GM23338 (cell line): Measurements from ENCODE around the gene BAIAP2. TPM values are rescaled to one million over a fixed set of nuclear protein-coding genes. Genes with fewer than 3 reads are reported as not detected.

Experiments used
- ATAC-seq: fragments of 200-7000 bp; cut with Tn5 transposase; 3 replicates; pipeline ENCODE4 v1.9.1; 2020
- DNase-seq: peaks from one replicate; pipeline ENCODE4 v3.0.0-alpha.2; 2015; ENCODE audit warnings: low spot score
- H2AFZ ChIP-seq: fragments of 200-600 bp; sonication (generic); 2 replicates; pipeline ENCODE4 v1.8.0; 2016; ENCODE audit warnings: antibody characterized with exemption, mild to moderate bottlenecking, moderate library complexity
- H3F3A ChIP-seq: fragments of 200-600 bp; sonication (generic); replicated peaks from 2 replicates; pipeline ENCODE4 v1.8.0; 2017; ENCODE audit warnings: antibody characterized with exemption, mixed run types, low read depth
- H3K27ac ChIP-seq: fragments of 200-600 bp; sonication (generic); 2 replicates; pipeline ENCODE4 v1.6.1; 2016; ENCODE audit warnings: low read depth
- H3K27me3 ChIP-seq: fragments of 200-600 bp; sonication (generic); 2 replicates; pipeline ENCODE4 v1.8.0; 2016; ENCODE audit warnings: mild to moderate bottlenecking, mixed run types, moderate library complexity; ENCODE audit not compliant: insufficient read depth
- H3K36me3 ChIP-seq: fragments of 200-600 bp; sonication (generic); 2 replicates; pipeline ENCODE4 v1.8.0; 2016; ENCODE audit warnings: mild to moderate bottlenecking; ENCODE audit not compliant: insufficient read depth
- H3K4me1 ChIP-seq: fragments of 200-600 bp; sonication (generic); 2 replicates; pipeline ENCODE4 v1.8.0; 2016; ENCODE audit warnings: mild to moderate bottlenecking, moderate library complexity; ENCODE audit not compliant: insufficient read depth
- H3K4me2 ChIP-seq: fragments of 200-600 bp; sonication (generic); 2 replicates; pipeline ENCODE4 v1.7.1; 2017; ENCODE audit warnings: mixed run types
- H3K4me3 ChIP-seq: fragments of 200-600 bp; sonication (generic); 2 replicates; pipeline ENCODE4 v1.6.1; 2016; ENCODE audit warnings: mixed run types
- H3K79me2 ChIP-seq: fragments of 200-600 bp; sonication (generic); replicated peaks from 2 replicates; pipeline ENCODE4 v1.8.0; 2017; ENCODE audit warnings: mild to moderate bottlenecking; ENCODE audit not compliant: insufficient read depth
- H3K9me2 ChIP-seq: fragments of 200-600 bp; sonication (generic); 2 replicates; pipeline ENCODE4 v1.8.0; 2017; ENCODE audit not compliant: insufficient read depth
- H4K20me1 ChIP-seq: fragments of 200-600 bp; sonication (generic); replicated peaks from 2 replicates; pipeline ENCODE4 v1.8.0; 2017; ENCODE audit warnings: mild to moderate bottlenecking; ENCODE audit not compliant: insufficient read depth
- H3K27ac Mint-ChIP-seq: 2 replicates; pipeline ENCODE4 v1.8.0; 2020; ENCODE audit warnings: inconsistent platforms, mild to moderate bottlenecking, moderate library complexity, mixed read lengths
- H3K27me3 Mint-ChIP-seq: 3 replicates; pipeline ENCODE4 v1.8.0; 2022; ENCODE audit warnings: low read depth, mild to moderate bottlenecking, moderate library complexity, mixed read lengths, inconsistent platforms; ENCODE audit not compliant: insufficient read depth, poor library complexity
- H3K36me3 Mint-ChIP-seq: 3 replicates; pipeline ENCODE4 v1.8.0; 2021; ENCODE audit warnings: low read depth, mild to moderate bottlenecking, inconsistent platforms, moderate library complexity, mixed read lengths
- H3K4me1 Mint-ChIP-seq: 3 replicates; pipeline ENCODE4 v1.8.0; 2020; ENCODE audit warnings: mild to moderate bottlenecking, inconsistent platforms, mixed read lengths
- H3K4me3 Mint-ChIP-seq: 3 replicates; pipeline ENCODE4 v1.8.0; 2021; ENCODE audit warnings: moderate library complexity, mild to moderate bottlenecking, inconsistent platforms, mixed read lengths
- H3K9me3 Mint-ChIP-seq: 3 replicates; pipeline ENCODE4 v1.8.0; 2020; ENCODE audit warnings: moderate library complexity, mild to moderate bottlenecking, inconsistent platforms, mixed read lengths
- STAT1 ChIP-seq: IDR thresholded peaks from one replicate; pipeline ENCODE4 v1.6.1; 2016; ENCODE audit warnings: antibody characterized with exemption; ENCODE audit not compliant: unreplicated experiment
- polyA plus RNA-seq: library from polyadenylated mRNA; unstranded; fragments of >200 nt; fragmentation: Nextera tagmentation; extraction: Ambion mirVana; gene quantifications from 2 replicates; pipeline ENCODE4 v1.2.1, GENCODE V29; 2016
- total RNA-seq: library from RNA; depleted of rRNA; stranded (reverse); fragments of >200 nt; shearing (Covaris generic); gene quantifications from 2 replicates; pipeline ENCODE4 v1.2.3, GENCODE V29; 2014
- TF ChIP-seq, protein P1 (sequence below), 2 experiments: fragments of 200-600 bp in 1 of 2; sonication (generic) in 1 of 2; conservative IDR thresholded peaks; 2 replicates each; pipeline versions ENCODE4 v1.5.1 to v1.6.1; 2016 to 2017; ENCODE audit warnings: antibody characterized with exemption in 2 of 2, low read depth in 2 of 2, mild to moderate bottlenecking in 2 of 2, moderate library complexity in 1 of 2
- TF ChIP-seq, protein P2 (sequence below): IDR thresholded peaks from one replicate; pipeline ENCODE4 v1.6.1; 2018; ENCODE audit warnings: antibody characterized with exemption; ENCODE audit not compliant: unreplicated experiment

The BAIAP2 gene
- total and polyA plus RNA-seq, 2 experiments from 2014 or later = 21.7 to 22.7 TPM

- no peak overlapping the region for H3K4me3 Mint-ChIP-seq
- Histone ChIP-seq H3K36me3 (no peaks in the 10 kb centered on the region), H4K20me1 (no peaks in the 10 kb centered on the region), H3K4me1 (peaks cover 4% of the 10 kb centered on the region; the same call in 1 of the 2 replicates), H2AFZ (no peak overlapping the region), H3K9me2 (no peaks in the 10 kb centered on the region), H3F3A (0 out of 2 replicates have a peak, but pooled peaks cover 6% of the 10 kb centered on the region), H3K27ac (no peak overlapping the region), H3K4me2 (no peak overlapping the region), H3K4me3 (no peak overlapping the region), H3K79me2 (no peaks in the 10 kb centered on the region; the same call in 1 of the 2 replicates), H3K27me3 (peaks cover 4% of the 10 kb centered on the region; the same call in 1 of the 2 replicates)
- ATAC-seq (no peak), DNase-seq (no peak)
- TF ChIP-seq STAT1 = no peak
- TF ChIP-seq, protein P1, sequence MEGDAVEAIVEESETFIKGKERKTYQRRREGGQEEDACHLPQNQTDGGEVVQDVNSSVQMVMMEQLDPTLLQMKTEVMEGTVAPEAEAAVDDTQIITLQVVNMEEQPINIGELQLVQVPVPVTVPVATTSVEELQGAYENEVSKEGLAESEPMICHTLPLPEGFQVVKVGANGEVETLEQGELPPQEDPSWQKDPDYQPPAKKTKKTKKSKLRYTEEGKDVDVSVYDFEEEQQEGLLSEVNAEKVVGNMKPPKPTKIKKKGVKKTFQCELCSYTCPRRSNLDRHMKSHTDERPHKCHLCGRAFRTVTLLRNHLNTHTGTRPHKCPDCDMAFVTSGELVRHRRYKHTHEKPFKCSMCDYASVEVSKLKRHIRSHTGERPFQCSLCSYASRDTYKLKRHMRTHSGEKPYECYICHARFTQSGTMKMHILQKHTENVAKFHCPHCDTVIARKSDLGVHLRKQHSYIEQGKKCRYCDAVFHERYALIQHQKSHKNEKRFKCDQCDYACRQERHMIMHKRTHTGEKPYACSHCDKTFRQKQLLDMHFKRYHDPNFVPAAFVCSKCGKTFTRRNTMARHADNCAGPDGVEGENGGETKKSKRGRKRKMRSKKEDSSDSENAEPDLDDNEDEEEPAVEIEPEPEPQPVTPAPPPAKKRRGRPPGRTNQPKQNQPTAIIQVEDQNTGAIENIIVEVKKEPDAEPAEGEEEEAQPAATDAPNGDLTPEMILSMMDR (conservative IDR thresholded peaks at IDR 0.05; ENCODE audit: low read depth in 2 of 2) = peak in 1 of 2 experiments; percentile 20; a peak in 1 of 4 replicates
- H3K27me3 Mint-ChIP-seq = peaks cover 8% of the 10 kb centered on the region
- H3K27ac Mint-ChIP-seq = no peak overlapping the region
- H3K9me3 Mint-ChIP-seq = no peaks in the 10 kb centered on the region
- peaks cover 6% of the 10 kb centered on the region; the same call in 2 of the 3 replicates for H3K4me1 Mint-ChIP-seq
- H3K36me3 Mint-ChIP-seq = peaks cover 8% of the 10 kb centered on the region; the same call in 1 of the 3 replicates
These were observed 38.3 kb upstream of the BAIAP2 start for GRCh38 chr17:80996422-80997305.

GRCh38 chr17:80997424-80998117 is 37.4 kb upstream of the BAIAP2 start:
- Histone ChIP-seq H3K27me3 (peaks cover 3% of the 10 kb centered on the region; the same call in 1 of the 2 replicates), H3K4me3 (no peak overlapping the region), H3K36me3 (no peaks in the 10 kb centered on the region), H4K20me1 (no peaks in the 10 kb centered on the region), H3K9me2 (no peaks in the 10 kb centered on the region), H3F3A (0 out of 2 replicates have a peak, but pooled peaks cover 3% of the 10 kb centered on the region), H2AFZ (no peak overlapping the region), H3K4me2 (no peak overlapping the region), H3K27ac (no peak overlapping the region), H3K4me1 (peaks cover 4% of the 10 kb centered on the region; the same call in 1 of the 2 replicates), H3K79me2 (no peaks in the 10 kb centered on the region; the same call in 1 of the 2 replicates)
- Mint-ChIP-seq H3K36me3 (peaks cover 8% of the 10 kb centered on the region; the same call in 1 of the 3 replicates), H3K4me1 (peaks cover 6% of the 10 kb centered on the region; the same call in 2 of the 3 replicates), H3K4me3 (no peak overlapping the region), H3K27ac (no peak overlapping the region), H3K27me3 (peaks cover 10% of the 10 kb centered on the region), H3K9me3 (no peaks in the 10 kb centered on the region)
- TF ChIP-seq, protein P2, sequence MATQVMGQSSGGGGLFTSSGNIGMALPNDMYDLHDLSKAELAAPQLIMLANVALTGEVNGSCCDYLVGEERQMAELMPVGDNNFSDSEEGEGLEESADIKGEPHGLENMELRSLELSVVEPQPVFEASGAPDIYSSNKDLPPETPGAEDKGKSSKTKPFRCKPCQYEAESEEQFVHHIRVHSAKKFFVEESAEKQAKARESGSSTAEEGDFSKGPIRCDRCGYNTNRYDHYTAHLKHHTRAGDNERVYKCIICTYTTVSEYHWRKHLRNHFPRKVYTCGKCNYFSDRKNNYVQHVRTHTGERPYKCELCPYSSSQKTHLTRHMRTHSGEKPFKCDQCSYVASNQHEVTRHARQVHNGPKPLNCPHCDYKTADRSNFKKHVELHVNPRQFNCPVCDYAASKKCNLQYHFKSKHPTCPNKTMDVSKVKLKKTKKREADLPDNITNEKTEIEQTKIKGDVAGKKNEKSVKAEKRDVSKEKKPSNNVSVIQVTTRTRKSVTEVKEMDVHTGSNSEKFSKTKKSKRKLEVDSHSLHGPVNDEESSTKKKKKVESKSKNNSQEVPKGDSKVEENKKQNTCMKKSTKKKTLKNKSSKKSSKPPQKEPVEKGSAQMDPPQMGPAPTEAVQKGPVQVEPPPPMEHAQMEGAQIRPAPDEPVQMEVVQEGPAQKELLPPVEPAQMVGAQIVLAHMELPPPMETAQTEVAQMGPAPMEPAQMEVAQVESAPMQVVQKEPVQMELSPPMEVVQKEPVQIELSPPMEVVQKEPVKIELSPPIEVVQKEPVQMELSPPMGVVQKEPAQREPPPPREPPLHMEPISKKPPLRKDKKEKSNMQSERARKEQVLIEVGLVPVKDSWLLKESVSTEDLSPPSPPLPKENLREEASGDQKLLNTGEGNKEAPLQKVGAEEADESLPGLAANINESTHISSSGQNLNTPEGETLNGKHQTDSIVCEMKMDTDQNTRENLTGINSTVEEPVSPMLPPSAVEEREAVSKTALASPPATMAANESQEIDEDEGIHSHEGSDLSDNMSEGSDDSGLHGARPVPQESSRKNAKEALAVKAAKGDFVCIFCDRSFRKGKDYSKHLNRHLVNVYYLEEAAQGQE = no peak
- no peak for ATAC-seq
- no peak for DNase-seq
